NCI-H82 treated with DMSO at 0.1 percent for 48 hours (cell line): ENCODE measurements around the gene PDE9A.
A peak's percentile ranks its signal among the peaks of the same experiment; 100 is the strongest.
"Not testable (repeated sequence)": the region's sequence is repeated elsewhere in the genome, so short reads cannot be mapped to it uniquely, and the experiment has no call there.

ENCODE experiments used
- DNase-seq: peaks from one replicate; lab custom pipeline; 2025; ENCODE audit not compliant: unreplicated experiment; lab: John Stamatoyannopoulos, UW

PDE9A gene

GRCh38 chr21:42786884-42787283 is 133.5 kb downstream of the PDE9A start:
- no peak for DNase-seq

GRCh38 chr21:42787613-42788012 is 134.2 kb downstream of the PDE9A start:
- DNase-seq, result no peak

GRCh38 chr21:42790520-42791065 is 137.2 kb downstream of the PDE9A start:
- DNase-seq, result no peak

GRCh38 chr21:42793774-42794173 is 140.4 kb downstream of the PDE9A start:
- DNase-seq, result no peak

GRCh38 chr21:42794551-42794950 is 141.1 kb downstream of the PDE9A start:
- DNase-seq, result no peak

GRCh38 chr21:42796327-42797062 is 143.1 kb downstream of the PDE9A start:
- no peak for DNase-seq

GRCh38 chr21:42797522-42797921 is 144.1 kb downstream of the PDE9A start:
- no peak for DNase-seq

GRCh38 chr21:42798106-42798505 is 144.7 kb downstream of the PDE9A start:
- no peak for DNase-seq

GRCh38 chr21:42799516-42799915 is 146.1 kb downstream of the PDE9A start:
- DNase-seq, result no peak

- no peak for DNase-seq
Observed at GRCh38 chr21:42799948-42800347, 146.5 kb downstream of the PDE9A start.

- DNase-seq, result not testable (repeated sequence)
Observed at GRCh38 chr21:42801616-42802015, 148.2 kb downstream of the PDE9A start.

GRCh38 chr21:42806509-42807140 is 153.2 kb downstream of the PDE9A start:
- DNase-seq, result no peak

GRCh38 chr21:42807293-42807895 is 154.0 kb downstream of the PDE9A start:
- DNase-seq, result not testable (repeated sequence)

- no peak for DNase-seq
Observed at GRCh38 chr21:42807938-42808613, 154.7 kb downstream of the PDE9A start.

GRCh38 chr21:42809171-42809570 is 155.8 kb downstream of the PDE9A start:
- no peak for DNase-seq

GRCh38 chr21:42809577-42810475 is 156.4 kb downstream of the PDE9A start:
- no peak for DNase-seq

GRCh38 chr21:42811960-42812359 is 158.5 kb downstream of the PDE9A start:
- DNase-seq, result no peak

- DNase-seq, result not testable (repeated sequence)
Observed at GRCh38 chr21:42812528-42813241, 159.3 kb downstream of the PDE9A start.

- DNase-seq, result no peak
Observed at GRCh38 chr21:42815217-42815616, 161.8 kb downstream of the PDE9A start.

GRCh38 chr21:42818328-42818749 is 164.9 kb downstream of the PDE9A start:
- DNase-seq, result peak; percentile 26
